ENCODE data around the gene SLC8A3.
A peak's percentile ranks its signal among the peaks of the same experiment; 100 is the strongest.

Gene SLC8A3

GRCh38 chr14:70061108-70061507 is 127.6 kb downstream of the SLC8A3 start:
- no peak overlapping the region for H2BK120ac ChIP-seq (ENCODE audit: low read depth, low read length)
- no peak overlapping the region for H3K4me3 ChIP-seq (ENCODE audit: insufficient read depth in 1 of 2, low read depth in 1 of 2, low read length in 2 of 2)
- no peak overlapping the region for H3K14ac ChIP-seq (ENCODE audit: low read length in 2 of 2)
- 81% methylated on average over 1 of the region's 2 CpGs for WGBS
- H3K27me3 ChIP-seq (ENCODE audit: control insufficient read depth in 1 of 2, insufficient read depth in 1 of 2, low read length in 2 of 2) = peaks cover 25 to 43% of the 10 kb centered on the region in 2 experiments
- no peak overlapping the region for H2AFZ ChIP-seq (ENCODE audit: low read depth, low read length)
- no peak overlapping the region for H3K27ac ChIP-seq (ENCODE audit: low read length, poor library complexity, severe bottlenecking)
- no peak overlapping the region for H2BK15ac ChIP-seq (ENCODE audit: low read depth, poor library complexity, severe bottlenecking)
- H3K9me3 ChIP-seq (ENCODE audit: control insufficient read depth, low read length) = no peaks in the 10 kb centered on the region
- H4K8ac ChIP-seq (ENCODE audit: low read length) = no peak overlapping the region
- H3K4me2 ChIP-seq (ENCODE audit: low read length, poor library complexity, severe bottlenecking) = no peak overlapping the region
- no peaks in the 10 kb centered on the region for H3K4me1 ChIP-seq (ENCODE audit: control insufficient read depth, insufficient read depth, low read depth, low read length)
- no peak overlapping the region for H3K4ac ChIP-seq (ENCODE audit: low read depth in 1 of 2, low read length in 2 of 2)
- H3K9ac ChIP-seq (ENCODE audit: low read length) = no peak overlapping the region
- H2AK5ac ChIP-seq (ENCODE audit: low read length, severe bottlenecking) = no peak overlapping the region
- no peak overlapping the region for H4K91ac ChIP-seq (ENCODE audit: low read length)
- H2BK5ac ChIP-seq (ENCODE audit: low read depth, low read length, poor library complexity, severe bottlenecking) = no peak overlapping the region
- H3K18ac ChIP-seq (ENCODE audit: low read depth in 1 of 2, low read length in 2 of 2) = no peak overlapping the region
- H3K79me1 ChIP-seq (replicated peaks; ENCODE audit: low read length, poor library complexity, severe bottlenecking) = no peaks in the 10 kb centered on the region
- H3K36me3 ChIP-seq (ENCODE audit: control insufficient read depth in 1 of 2, insufficient read depth in 2 of 2, low read depth in 1 of 2, low read length in 2 of 2) = no peaks in the 10 kb centered on the region
- DNase-seq = no peak
- H2BK12ac ChIP-seq (ENCODE audit: low read length in 2 of 2) = no peak overlapping the region
- H3K23ac ChIP-seq (ENCODE audit: low read length in 2 of 2) = no peak overlapping the region

GRCh38 chr14:70059545-70059944 is 129.2 kb downstream of the SLC8A3 start:
- Histone ChIP-seq H3K18ac (ENCODE audit: low read depth in 1 of 2, low read length in 2 of 2) (no peak overlapping the region), H2BK120ac (ENCODE audit: low read depth, low read length) (no peak overlapping the region), H3K4me1 (ENCODE audit: control insufficient read depth, insufficient read depth, low read depth, low read length) (no peaks in the 10 kb centered on the region), H2BK15ac (ENCODE audit: low read depth, poor library complexity, severe bottlenecking) (no peak overlapping the region), H2BK12ac (ENCODE audit: low read length in 2 of 2) (no peak overlapping the region), H3K23ac (ENCODE audit: low read length in 2 of 2) (no peak overlapping the region), H2BK5ac (ENCODE audit: low read depth, low read length, poor library complexity, severe bottlenecking) (no peak overlapping the region), H3K4me2 (ENCODE audit: low read length, poor library complexity, severe bottlenecking) (no peak overlapping the region), H3K4me3 (ENCODE audit: insufficient read depth in 1 of 2, low read depth in 1 of 2, low read length in 2 of 2) (no peak overlapping the region), H3K79me1 (replicated peaks; ENCODE audit: low read length, poor library complexity, severe bottlenecking) (no peaks in the 10 kb centered on the region), H3K27me3 (ENCODE audit: control insufficient read depth in 1 of 2, insufficient read depth in 1 of 2, low read length in 2 of 2) (peaks cover 19 to 50% of the 10 kb centered on the region in 2 experiments), H3K27ac (ENCODE audit: low read length, poor library complexity, severe bottlenecking) (no peak overlapping the region), H3K9me3 (ENCODE audit: control insufficient read depth, low read length) (no peaks in the 10 kb centered on the region), H3K9ac (ENCODE audit: low read length) (no peak overlapping the region), H2AK5ac (ENCODE audit: low read length, severe bottlenecking) (no peak overlapping the region), H3K14ac (ENCODE audit: low read length in 2 of 2) (no peak overlapping the region), H3K36me3 (ENCODE audit: control insufficient read depth in 1 of 2, insufficient read depth in 2 of 2, low read depth in 1 of 2, low read length in 2 of 2) (no peaks in the 10 kb centered on the region), H4K91ac (ENCODE audit: low read length) (no peak overlapping the region), H3K4ac (ENCODE audit: low read depth in 1 of 2, low read length in 2 of 2) (no peak overlapping the region), H2AFZ (ENCODE audit: low read depth, low read length) (no peak overlapping the region), H4K8ac (ENCODE audit: low read length) (no peak overlapping the region)
- no peak for DNase-seq
- 48% methylated on average over 2 of the region's 2 CpGs for WGBS

- no peak overlapping the region for H3K14ac ChIP-seq (ENCODE audit: low read length in 2 of 2)
- no peaks in the 10 kb centered on the region for H3K79me1 ChIP-seq (replicated peaks; ENCODE audit: low read length, poor library complexity, severe bottlenecking)
- H3K9me3 ChIP-seq (ENCODE audit: control insufficient read depth, low read length) = no peaks in the 10 kb centered on the region
- no peak overlapping the region for H3K23ac ChIP-seq (ENCODE audit: low read length in 2 of 2)
- H2AK5ac ChIP-seq (ENCODE audit: low read length, severe bottlenecking) = no peak overlapping the region
- H2BK15ac ChIP-seq (ENCODE audit: low read depth, poor library complexity, severe bottlenecking) = no peak overlapping the region
- no peaks in the 10 kb centered on the region for H3K36me3 ChIP-seq (ENCODE audit: control insufficient read depth in 1 of 2, insufficient read depth in 2 of 2, low read depth in 1 of 2, low read length in 2 of 2)
- no peak overlapping the region for H2BK120ac ChIP-seq (ENCODE audit: low read depth, low read length)
- H2BK5ac ChIP-seq (ENCODE audit: low read depth, low read length, poor library complexity, severe bottlenecking) = no peak overlapping the region
- H2AFZ ChIP-seq (ENCODE audit: low read depth, low read length) = no peak overlapping the region
- DNase-seq = no peak
- H3K4ac ChIP-seq (ENCODE audit: low read depth in 1 of 2, low read length in 2 of 2) = no peak overlapping the region
- H3K27ac ChIP-seq (ENCODE audit: low read length, poor library complexity, severe bottlenecking) = no peak overlapping the region
- H4K91ac ChIP-seq (ENCODE audit: low read length) = no peak overlapping the region
- no peak overlapping the region for H3K9ac ChIP-seq (ENCODE audit: low read length)
- H3K4me3 ChIP-seq (ENCODE audit: insufficient read depth in 1 of 2, low read depth in 1 of 2, low read length in 2 of 2) = no peak overlapping the region
- H3K4me2 ChIP-seq (ENCODE audit: low read length, poor library complexity, severe bottlenecking) = no peak overlapping the region
- H3K4me1 ChIP-seq (ENCODE audit: control insufficient read depth, insufficient read depth, low read depth, low read length) = no peaks in the 10 kb centered on the region
- no peak overlapping the region for H4K8ac ChIP-seq (ENCODE audit: low read length)
- WGBS = 70% methylated on average over 5 of the region's 5 CpGs
- H3K18ac ChIP-seq (ENCODE audit: low read depth in 1 of 2, low read length in 2 of 2) = no peak overlapping the region
- H3K27me3 ChIP-seq (ENCODE audit: control insufficient read depth in 1 of 2, insufficient read depth in 1 of 2, low read length in 2 of 2) = peaks cover 4 to 38% of the 10 kb centered on the region in 2 experiments
- H2BK12ac ChIP-seq (ENCODE audit: low read length in 2 of 2) = no peak overlapping the region
These were observed 131.1 kb downstream of the SLC8A3 start for GRCh38 chr14:70057519-70058136.

GRCh38 chr14:70052990-70053389 is 135.8 kb downstream of the SLC8A3 start:
- H2AK5ac ChIP-seq (ENCODE audit: low read length, severe bottlenecking) = no peak overlapping the region
- H2BK15ac ChIP-seq (ENCODE audit: low read depth, poor library complexity, severe bottlenecking) = no peak overlapping the region
- no peaks in the 10 kb centered on the region for H3K9me3 ChIP-seq (ENCODE audit: control insufficient read depth, low read length)
- H3K18ac ChIP-seq (ENCODE audit: low read depth in 1 of 2, low read length in 2 of 2) = no peak overlapping the region
- no peaks in the 10 kb centered on the region for H3K4me1 ChIP-seq (ENCODE audit: control insufficient read depth, insufficient read depth, low read depth, low read length)
- peak; percentile 4 for DNase-seq
- no peaks in the 10 kb centered on the region for H3K79me1 ChIP-seq (replicated peaks; ENCODE audit: low read length, poor library complexity, severe bottlenecking)
- H3K4me2 ChIP-seq (ENCODE audit: low read length, poor library complexity, severe bottlenecking) = no peak overlapping the region
- H2BK120ac ChIP-seq (ENCODE audit: low read depth, low read length) = no peak overlapping the region
- no peak overlapping the region for H3K14ac ChIP-seq (ENCODE audit: low read length in 2 of 2)
- peaks cover 6 to 28% of the 10 kb centered on the region in 2 experiments for H3K27me3 ChIP-seq (ENCODE audit: control insufficient read depth in 1 of 2, insufficient read depth in 1 of 2, low read length in 2 of 2)
- 31% methylated on average over 3 of the region's 3 CpGs for WGBS
- no peak overlapping the region for H3K23ac ChIP-seq (ENCODE audit: low read length in 2 of 2)
- no peak overlapping the region for H3K9ac ChIP-seq (ENCODE audit: low read length)
- no peak overlapping the region for H2AFZ ChIP-seq (ENCODE audit: low read depth, low read length)
- no peaks in the 10 kb centered on the region for H3K36me3 ChIP-seq (ENCODE audit: control insufficient read depth in 1 of 2, insufficient read depth in 2 of 2, low read depth in 1 of 2, low read length in 2 of 2)
- H3K27ac ChIP-seq (ENCODE audit: low read length, poor library complexity, severe bottlenecking) = no peak overlapping the region
- no peak overlapping the region for H2BK5ac ChIP-seq (ENCODE audit: low read depth, low read length, poor library complexity, severe bottlenecking)
- H4K8ac ChIP-seq (ENCODE audit: low read length) = no peak overlapping the region
- no peak overlapping the region for H3K4ac ChIP-seq (ENCODE audit: low read depth in 1 of 2, low read length in 2 of 2)
- H2BK12ac ChIP-seq (ENCODE audit: low read length in 2 of 2) = no peak overlapping the region
- H3K4me3 ChIP-seq (ENCODE audit: insufficient read depth in 1 of 2, low read depth in 1 of 2, low read length in 2 of 2) = no peak overlapping the region
- no peak overlapping the region for H4K91ac ChIP-seq (ENCODE audit: low read length)
